Chondrocyte (in vitro differentiated cells): Measurements from ENCODE around the gene ITGBL1. TPM values are rescaled to one million over a fixed set of nuclear protein-coding genes. Genes with fewer than 3 reads are reported as not detected.

Experiments
- DNase-seq: peaks from one replicate; pipeline ENCODE4 v3.0.0; 2021; ENCODE audit warnings: mixed read lengths, low spot score
- H3K27ac Mint-ChIP-seq: one replicate; pipeline ENCODE4 v1.8.0; 2021; ENCODE audit warnings: mild to moderate bottlenecking, moderate library complexity, mixed read lengths; ENCODE audit not compliant: unreplicated experiment
- H3K27me3 Mint-ChIP-seq: 2 replicates; pipeline ENCODE4 v1.8.0; 2021; ENCODE audit warnings: low read depth, mixed read lengths
- H3K36me3 Mint-ChIP-seq: 2 replicates; pipeline ENCODE4 v1.8.0; 2021; ENCODE audit warnings: low read depth, mixed read lengths
- H3K4me1 Mint-ChIP-seq: 2 replicates; pipeline ENCODE4 v1.8.0; 2021; ENCODE audit warnings: low read depth, mild to moderate bottlenecking, mixed read lengths
- H3K4me3 Mint-ChIP-seq: one replicate; pipeline ENCODE4 v1.8.0; 2021; ENCODE audit warnings: mild to moderate bottlenecking, moderate library complexity, mixed read lengths; ENCODE audit not compliant: unreplicated experiment
- H3K9me3 Mint-ChIP-seq: 2 replicates; pipeline ENCODE4 v1.8.0; 2021; ENCODE audit warnings: low read depth, mixed read lengths
- total RNA-seq: library from RNA; stranded (reverse); gene quantifications from 3 replicates; pipeline ENCODE4 v1.2.1, GENCODE V29; 2021
- TF ChIP-seq, protein P1 (sequence below): fragments of 200-600 bp; sonication (generic); IDR thresholded peaks from 2 replicates; pipeline ENCODE4 v1.5.0; 2021; ENCODE audit warnings: antibody characterized with exemption, mild to moderate bottlenecking, moderate library complexity

Gene ITGBL1
- total RNA-seq, 1 donor from 2014 or later: 407 TPM

DNA sequence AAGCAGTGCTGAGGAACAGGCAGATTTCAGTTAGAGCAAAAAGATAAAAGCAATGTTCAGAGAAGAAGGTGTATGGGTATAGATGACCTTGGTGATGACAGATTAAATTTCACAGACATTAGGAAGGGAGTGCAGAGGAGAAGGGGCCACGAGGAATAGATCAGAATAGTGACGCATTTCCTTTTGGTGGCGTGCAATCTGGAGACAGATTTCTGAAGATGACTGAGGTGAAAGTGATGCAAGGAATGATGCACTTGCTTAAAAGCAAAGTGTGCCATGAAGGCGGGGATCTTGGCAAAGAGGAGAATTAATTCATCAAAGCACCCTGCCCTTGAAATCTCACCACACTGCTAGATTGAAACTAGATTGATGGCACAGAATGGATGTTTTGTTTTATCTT is 202.4 kb downstream of the ITGBL1 start:
- no peak for DNase-seq
- Mint-ChIP-seq H3K9me3 (peaks cover 4% of the 10 kb centered on the region), H3K27ac (no peak overlapping the region), H3K4me3 (no peak overlapping the region), H3K36me3 (peaks cover 20% of the 10 kb centered on the region), H3K27me3 (no peaks in the 10 kb centered on the region), H3K4me1 (peaks cover 29% of the 10 kb centered on the region)
- TF ChIP-seq, protein P1, sequence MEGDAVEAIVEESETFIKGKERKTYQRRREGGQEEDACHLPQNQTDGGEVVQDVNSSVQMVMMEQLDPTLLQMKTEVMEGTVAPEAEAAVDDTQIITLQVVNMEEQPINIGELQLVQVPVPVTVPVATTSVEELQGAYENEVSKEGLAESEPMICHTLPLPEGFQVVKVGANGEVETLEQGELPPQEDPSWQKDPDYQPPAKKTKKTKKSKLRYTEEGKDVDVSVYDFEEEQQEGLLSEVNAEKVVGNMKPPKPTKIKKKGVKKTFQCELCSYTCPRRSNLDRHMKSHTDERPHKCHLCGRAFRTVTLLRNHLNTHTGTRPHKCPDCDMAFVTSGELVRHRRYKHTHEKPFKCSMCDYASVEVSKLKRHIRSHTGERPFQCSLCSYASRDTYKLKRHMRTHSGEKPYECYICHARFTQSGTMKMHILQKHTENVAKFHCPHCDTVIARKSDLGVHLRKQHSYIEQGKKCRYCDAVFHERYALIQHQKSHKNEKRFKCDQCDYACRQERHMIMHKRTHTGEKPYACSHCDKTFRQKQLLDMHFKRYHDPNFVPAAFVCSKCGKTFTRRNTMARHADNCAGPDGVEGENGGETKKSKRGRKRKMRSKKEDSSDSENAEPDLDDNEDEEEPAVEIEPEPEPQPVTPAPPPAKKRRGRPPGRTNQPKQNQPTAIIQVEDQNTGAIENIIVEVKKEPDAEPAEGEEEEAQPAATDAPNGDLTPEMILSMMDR: no peak

DNA sequence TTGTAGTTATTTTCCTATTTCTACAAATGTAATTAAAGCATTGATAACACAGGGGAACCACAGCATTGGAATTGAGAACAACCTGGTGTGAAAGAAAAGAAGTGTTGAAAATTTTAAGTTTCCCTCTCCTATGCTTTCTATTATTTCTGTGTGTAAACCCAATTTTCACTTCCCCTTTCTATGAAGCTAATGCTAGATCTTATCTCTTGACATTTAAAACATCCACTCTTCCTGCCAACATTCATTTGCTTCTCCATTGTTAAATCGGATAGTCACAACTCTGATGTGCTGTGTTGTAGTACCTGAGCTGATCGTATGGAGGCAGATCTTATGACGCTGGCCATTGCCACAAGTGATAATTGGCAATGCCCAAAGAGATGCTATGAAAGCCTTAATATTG is 203.0 kb downstream of the ITGBL1 start:
- H3K4me3 Mint-ChIP-seq: no peak overlapping the region
- DNase-seq: no peak
- H3K4me1 Mint-ChIP-seq: peaks cover 26% of the 10 kb centered on the region
- H3K27me3 Mint-ChIP-seq: no peaks in the 10 kb centered on the region
- H3K36me3 Mint-ChIP-seq: peaks cover 22% of the 10 kb centered on the region
- H3K9me3 Mint-ChIP-seq: peaks cover 4% of the 10 kb centered on the region
- H3K27ac Mint-ChIP-seq: no peak overlapping the region
- TF ChIP-seq, protein P1: no peak

DNA sequence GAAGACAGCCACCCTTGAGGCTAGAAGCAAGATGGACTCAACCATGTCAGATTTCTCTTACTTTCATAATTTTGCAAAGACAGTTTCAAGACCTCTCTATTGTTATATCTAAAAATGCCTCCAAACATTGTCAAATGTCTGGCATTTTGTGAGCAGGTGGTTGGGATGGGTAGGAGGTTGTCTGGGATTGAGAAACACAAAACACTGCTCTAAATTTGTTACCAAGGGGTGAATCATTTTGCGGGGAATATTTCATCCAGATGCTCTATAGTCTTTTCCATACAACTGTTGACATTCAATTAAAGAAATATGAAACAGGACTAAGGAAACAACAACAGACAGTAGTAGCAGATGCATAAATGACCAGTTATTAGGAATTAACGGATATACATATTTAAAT is 208.2 kb downstream of the ITGBL1 start:
- no peaks in the 10 kb centered on the region for H3K9me3 Mint-ChIP-seq
- no peak overlapping the region for H3K27ac Mint-ChIP-seq
- H3K36me3 Mint-ChIP-seq: peaks cover 6% of the 10 kb centered on the region
- H3K4me1 Mint-ChIP-seq: peaks cover 38% of the 10 kb centered on the region
- no peaks in the 10 kb centered on the region for H3K27me3 Mint-ChIP-seq
- DNase-seq: no peak
- TF ChIP-seq, protein P1: no peak
- H3K4me3 Mint-ChIP-seq: no peak overlapping the region

DNA sequence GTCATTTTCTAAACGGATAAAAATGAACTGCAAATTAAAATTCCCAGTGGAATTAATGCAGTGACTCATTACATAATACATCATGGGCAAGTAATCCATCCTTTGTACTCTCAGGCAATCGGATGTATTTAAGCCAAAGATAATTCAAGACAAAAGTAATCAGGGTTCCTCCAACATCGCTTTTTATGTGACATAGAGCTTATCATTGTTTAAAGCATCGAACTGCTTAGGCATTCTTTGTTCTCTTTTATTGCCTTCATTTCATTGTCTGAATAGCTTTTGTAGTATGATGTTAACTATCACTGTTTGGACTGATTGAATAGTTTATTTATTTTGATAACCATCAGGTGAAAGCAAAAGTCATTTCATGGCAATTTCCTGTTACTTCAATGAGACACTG is 209.4 kb downstream of the ITGBL1 start:
- Mint-ChIP-seq H3K9me3 (no peaks in the 10 kb centered on the region), H3K4me3 (no peak overlapping the region), H3K27me3 (no peaks in the 10 kb centered on the region), H3K27ac (no peak overlapping the region), H3K4me1 (peaks cover 38% of the 10 kb centered on the region), H3K36me3 (peaks cover 6% of the 10 kb centered on the region)
- TF ChIP-seq, protein P1: no peak
- no peak for DNase-seq

DNA sequence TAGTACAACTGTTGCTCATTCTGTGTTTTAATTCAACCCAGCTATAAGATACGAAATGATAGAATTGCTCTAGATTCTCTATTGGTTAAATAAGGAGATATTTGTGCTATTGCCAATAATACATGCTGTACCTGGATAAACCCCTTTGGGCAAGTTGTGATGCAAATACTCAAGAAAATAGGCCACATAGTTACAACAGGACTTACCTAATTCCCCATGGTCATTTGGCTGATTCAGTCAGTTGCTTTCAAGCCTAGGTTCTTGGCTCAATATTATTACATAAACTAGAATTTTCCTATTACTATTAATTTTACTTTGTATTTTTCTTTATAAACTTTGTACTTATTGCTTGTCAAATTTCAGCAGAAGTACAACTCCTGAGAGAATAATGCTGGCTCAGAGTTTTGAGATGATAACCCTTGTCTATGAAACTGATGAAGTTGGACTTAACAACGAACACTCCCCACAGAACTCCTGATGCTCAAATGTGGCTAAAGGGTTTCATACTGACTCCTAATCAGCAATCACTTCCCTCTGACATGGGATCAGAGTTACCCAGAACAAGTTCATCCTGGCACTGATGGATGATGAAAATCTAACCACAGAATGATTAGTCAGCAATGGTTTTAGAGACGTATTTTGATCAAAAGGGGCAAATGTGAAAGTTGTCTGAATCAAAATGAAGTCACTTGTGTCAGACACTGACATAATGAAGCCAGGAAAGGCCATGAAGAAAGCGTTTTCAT is 221.1 kb downstream of the ITGBL1 start:
- no peak for DNase-seq
- peaks cover 34% of the 10 kb centered on the region for H3K4me1 Mint-ChIP-seq
- H3K9me3 Mint-ChIP-seq: no peaks in the 10 kb centered on the region
- H3K27me3 Mint-ChIP-seq: no peaks in the 10 kb centered on the region
- no peak overlapping the region for H3K27ac Mint-ChIP-seq
- no peak overlapping the region for H3K4me3 Mint-ChIP-seq
- H3K36me3 Mint-ChIP-seq: peaks cover 8% of the 10 kb centered on the region
- TF ChIP-seq, protein P1: no peak
